Keratinocyte (primary cell): ENCODE results near the gene RNF212B.

Experiments
- EZH2 ChIP-seq: IDR thresholded peaks from one replicate; pipeline ENCODE4 v1.6.1; 2012; ENCODE audit warnings: inconsistent platforms, mild to moderate bottlenecking, low read length, moderate library complexity
- TF ChIP-seq, protein P1 (sequence below), 3 experiments: IDR thresholded peaks in 1 of 3; conservative IDR thresholded peaks in 1 of 3; optimal IDR thresholded peaks in 1 of 3; 2 replicates in 2 of 3; 3 replicates in 1 of 3; pipeline versions ENCODE3 to v1.5.1; 2011; ENCODE audit warnings: low read length in 3 of 3, mild to moderate bottlenecking in 3 of 3, moderate library complexity in 2 of 3, control low read depth in 1 of 3, inconsistent platforms in 1 of 3; ENCODE audit not compliant: insufficient read depth in 2 of 3; ENCODE audit errors: extremely low read depth in 1 of 3

DNA sequence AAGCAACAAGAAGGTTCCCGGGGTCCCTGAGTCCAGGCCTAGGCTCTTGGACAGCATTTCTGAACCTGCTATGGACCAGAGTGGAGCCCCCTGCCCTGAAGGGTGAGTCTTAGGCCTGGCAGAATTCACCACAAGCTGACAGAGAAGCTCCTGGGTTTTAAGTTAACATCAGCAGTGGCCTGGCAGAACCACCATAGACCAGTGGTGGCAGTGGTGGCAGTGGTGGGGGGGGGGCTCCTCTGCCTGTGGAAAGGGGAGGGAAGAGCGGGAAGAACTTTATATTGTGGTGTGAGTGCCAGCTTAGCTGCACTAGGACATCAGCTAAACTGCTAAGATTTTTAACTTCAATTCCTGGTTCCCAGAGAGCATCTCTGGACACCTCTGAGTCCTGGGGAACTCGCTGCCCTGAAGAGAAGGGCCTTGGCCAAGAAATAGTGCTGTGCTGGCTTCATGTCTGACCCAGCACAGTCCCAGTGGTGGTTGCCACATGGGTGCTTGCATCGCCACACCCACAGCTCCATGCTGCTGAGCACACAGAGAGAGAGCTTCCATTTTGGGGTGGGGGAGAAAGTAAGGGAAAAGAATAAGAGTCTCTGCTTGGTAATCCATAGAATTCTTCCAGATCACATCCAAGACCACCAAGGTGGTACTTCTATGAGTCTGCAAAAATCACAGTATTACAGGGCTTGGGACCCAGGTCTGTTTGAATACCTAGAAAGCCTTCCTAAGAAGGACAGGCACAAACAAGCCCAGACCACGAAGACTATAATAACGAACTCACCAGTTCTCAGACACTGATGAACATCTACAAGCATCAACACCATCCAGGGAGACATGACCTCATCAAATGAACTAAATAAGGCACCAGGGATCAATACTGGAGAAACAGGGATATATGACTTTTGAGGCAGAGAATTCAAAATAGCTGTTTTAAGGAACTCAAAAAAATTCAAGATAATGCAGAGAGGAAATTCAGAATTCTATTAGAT is 20.4 kb upstream of the RNF212B start:
- TF ChIP-seq, protein P1, sequence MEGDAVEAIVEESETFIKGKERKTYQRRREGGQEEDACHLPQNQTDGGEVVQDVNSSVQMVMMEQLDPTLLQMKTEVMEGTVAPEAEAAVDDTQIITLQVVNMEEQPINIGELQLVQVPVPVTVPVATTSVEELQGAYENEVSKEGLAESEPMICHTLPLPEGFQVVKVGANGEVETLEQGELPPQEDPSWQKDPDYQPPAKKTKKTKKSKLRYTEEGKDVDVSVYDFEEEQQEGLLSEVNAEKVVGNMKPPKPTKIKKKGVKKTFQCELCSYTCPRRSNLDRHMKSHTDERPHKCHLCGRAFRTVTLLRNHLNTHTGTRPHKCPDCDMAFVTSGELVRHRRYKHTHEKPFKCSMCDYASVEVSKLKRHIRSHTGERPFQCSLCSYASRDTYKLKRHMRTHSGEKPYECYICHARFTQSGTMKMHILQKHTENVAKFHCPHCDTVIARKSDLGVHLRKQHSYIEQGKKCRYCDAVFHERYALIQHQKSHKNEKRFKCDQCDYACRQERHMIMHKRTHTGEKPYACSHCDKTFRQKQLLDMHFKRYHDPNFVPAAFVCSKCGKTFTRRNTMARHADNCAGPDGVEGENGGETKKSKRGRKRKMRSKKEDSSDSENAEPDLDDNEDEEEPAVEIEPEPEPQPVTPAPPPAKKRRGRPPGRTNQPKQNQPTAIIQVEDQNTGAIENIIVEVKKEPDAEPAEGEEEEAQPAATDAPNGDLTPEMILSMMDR (optimal IDR thresholded peaks at IDR 0.05 in 1 of 3, IDR thresholded peaks at IDR 0.05 in 1 of 3, conservative IDR thresholded peaks at IDR 0.05 in 1 of 3; ENCODE audit: extremely low read depth in 1 of 3, insufficient read depth in 2 of 3, low read length in 3 of 3) = no peak
- TF ChIP-seq EZH2 = no peak
